K562 (cell line): Measurements from ENCODE around the gene ARHGDIA. TPM values are rescaled to one million over a fixed set of nuclear protein-coding genes. Genes with fewer than 3 reads are reported as not detected.

Source experiments
- CREM ChIP-seq: IDR thresholded peaks from 2 replicates; pipeline ENCODE4 v1.6.1; 2014; ENCODE audit warnings: antibody characterized with exemption, low read depth
- EGR1 ChIP-seq: fragments of 450-650 bp; conservative IDR thresholded peaks from 2 replicates; pipeline ENCODE4 v1.6.1; 2017; ENCODE audit warnings: mild to moderate bottlenecking
- ESRRB ChIP-seq: fragments of 250-450 bp; sonication (Bioruptor Pico); IDR thresholded peaks from 2 replicates; pipeline ENCODE4 v1.5.0; 2020; ENCODE audit warnings: mild to moderate bottlenecking, moderate library complexity, borderline replicate concordance
- FOXK2 ChIP-seq, 2 experiments: fragments of 450-650 bp; IDR thresholded peaks in 1 of 2; conservative IDR thresholded peaks in 1 of 2; 2 replicates each; pipeline ENCODE4 v1.6.1; 2016; ENCODE audit warnings: low read depth in 2 of 2, mild to moderate bottlenecking in 1 of 2
- GABPA ChIP-seq: fragments of 200-800 bp; sonication (Bioruptor generic); conservative IDR thresholded peaks from 2 replicates; pipeline ENCODE4 v1.6.1; 2016; ENCODE audit warnings: low read depth, missing genetic modification characterization, missing compliant biosample characterization
- HDAC8 ChIP-seq: fragments of 450-650 bp; IDR thresholded peaks from 2 replicates; pipeline ENCODE4 v1.6.1; 2016; ENCODE audit warnings: mild to moderate bottlenecking, missing genetic modification characterization, moderate library complexity, missing compliant biosample characterization
- HSF4 ChIP-seq: fragments of 250-450 bp; sonication (Bioruptor Pico); IDR thresholded peaks from 2 replicates; pipeline ENCODE4 v2.1.2; 2022; ENCODE audit warnings: mild to moderate bottlenecking, moderate library complexity, borderline replicate concordance
- KAT8 ChIP-seq: fragments of 450-650 bp; IDR thresholded peaks from 2 replicates; pipeline ENCODE4 v1.6.1; 2016; ENCODE audit warnings: low read depth, mild to moderate bottlenecking
- RBBP5 ChIP-seq: fragments of 200-600 bp; sonication (generic); IDR thresholded peaks from 2 replicates; pipeline ENCODE4 v1.6.1; 2012; ENCODE audit warnings: borderline replicate concordance, mild to moderate bottlenecking, low read length, control low read depth, inconsistent platforms; ENCODE audit not compliant: insufficient read depth, poor library complexity, severe bottlenecking
- SMAD3 ChIP-seq: fragments of 450-650 bp; formaldehyde crosslinking; conservative IDR thresholded peaks from 2 replicates; pipeline ENCODE4 v1.4.0; 2020; ENCODE audit warnings: mild to moderate bottlenecking
- TAL1 ChIP-seq: fragments of 450-650 bp; IDR thresholded peaks from 2 replicates; pipeline ENCODE4 v1.6.1; 2016; ENCODE audit warnings: mild to moderate bottlenecking
- TEAD2 ChIP-seq: fragments of 450-650 bp; IDR thresholded peaks from 2 replicates; pipeline ENCODE4 v1.6.1; 2016; ENCODE audit warnings: missing genetic modification characterization, control low read depth, missing compliant biosample characterization
- ZNF133 ChIP-seq: fragments of 250-450 bp; sonication (Bioruptor Pico); IDR thresholded peaks from 2 replicates; pipeline ENCODE4 v1.4.0; 2020; ENCODE audit warnings: mild to moderate bottlenecking
- ZNF232 ChIP-seq: sonication (generic); formaldehyde crosslinking; IDR thresholded peaks from 2 replicates; pipeline ENCODE4 v1.8.0; 2022; ENCODE audit warnings: mild to moderate bottlenecking, missing genetic modification reagents
- ZNF239 ChIP-seq: fragments of 250-450 bp; sonication (Bioruptor Pico); IDR thresholded peaks from 2 replicates; pipeline ENCODE4 v1.4.0; 2020; ENCODE audit warnings: mild to moderate bottlenecking
- ZNF263 ChIP-seq: sonication (generic); formaldehyde crosslinking; IDR thresholded peaks from 2 replicates; pipeline ENCODE4 v1.8.0; 2022; ENCODE audit warnings: mild to moderate bottlenecking, missing genetic modification reagents, borderline replicate concordance
- ZNF551 ChIP-seq: fragments of 250-450 bp; sonication (Bioruptor Pico); IDR thresholded peaks from 2 replicates; pipeline ENCODE4 v1.5.0; 2021; ENCODE audit warnings: mild to moderate bottlenecking, moderate library complexity
- ZNF699 ChIP-seq: fragments of 250-450 bp; sonication (Bioruptor Pico); IDR thresholded peaks from 2 replicates; pipeline ENCODE4 v1.8.0; 2021; ENCODE audit warnings: mild to moderate bottlenecking, moderate library complexity; ENCODE audit not compliant: insufficient replicate concordance
- polyA plus RNA-seq, 8 experiments: library from polyadenylated mRNA; depleted of rRNA in 4 of 8; stranded (reverse) in 5 of 8; unstranded in 3 of 8; fragments of >200 nt; fragmentation: Nextera tagmentation in 2 of 8; fragmentation: Illumina TruSeq in 1 of 8; extraction: Ambion mirVana in 2 of 8; extraction: Trizol in 1 of 8; gene quantifications; 2 replicates each; pipeline versions ENCODE4 v1.2.1 to v1.2.3, GENCODE V29; 2011 to 2014; ENCODE audit warnings: inconsistent platforms in 1 of 8, missing spikeins in 1 of 8
- total RNA-seq, 7 experiments: library from RNA; depleted of rRNA in 6 of 7; stranded (reverse); fragments of >200 nt in 6 of 7; fragmentation: Illumina TruSeq in 2 of 7; extraction: Trizol in 2 of 7; gene quantifications; 2 replicates each; pipeline versions ENCODE4 v1.2.1 to v1.2.3, GENCODE V29; 2011 to 2021; ENCODE audit warnings: low replicate concordance in 1 of 7
- TF ChIP-seq, protein P1 (sequence below), 2 experiments: fragments of 450-650 bp; IDR thresholded peaks; 2 replicates each; pipeline ENCODE4 v1.6.1; 2018; ENCODE audit warnings: mild to moderate bottlenecking in 2 of 2, low read depth in 1 of 2; ENCODE audit not compliant: partially characterized antibody in 2 of 2
- TF ChIP-seq, protein P2 (sequence below): sonication (generic); formaldehyde crosslinking; IDR thresholded peaks from 2 replicates; pipeline ENCODE4 v1.8.0; 2022; ENCODE audit warnings: missing genetic modification reagents, mild to moderate bottlenecking, borderline replicate concordance
- TF ChIP-seq, protein P3 (sequence below): fragments of 250-450 bp; sonication (Bioruptor Pico); IDR thresholded peaks from 2 replicates; pipeline ENCODE4 v1.5.0; 2021

The ARHGDIA gene
- total and polyA plus RNA-seq, 9 of the 15 experiments (the other 6 are each of a cell fraction or from before 2014, with no cell fraction given) = 9.6 to 340 (median 97.6) TPM

DNA sequence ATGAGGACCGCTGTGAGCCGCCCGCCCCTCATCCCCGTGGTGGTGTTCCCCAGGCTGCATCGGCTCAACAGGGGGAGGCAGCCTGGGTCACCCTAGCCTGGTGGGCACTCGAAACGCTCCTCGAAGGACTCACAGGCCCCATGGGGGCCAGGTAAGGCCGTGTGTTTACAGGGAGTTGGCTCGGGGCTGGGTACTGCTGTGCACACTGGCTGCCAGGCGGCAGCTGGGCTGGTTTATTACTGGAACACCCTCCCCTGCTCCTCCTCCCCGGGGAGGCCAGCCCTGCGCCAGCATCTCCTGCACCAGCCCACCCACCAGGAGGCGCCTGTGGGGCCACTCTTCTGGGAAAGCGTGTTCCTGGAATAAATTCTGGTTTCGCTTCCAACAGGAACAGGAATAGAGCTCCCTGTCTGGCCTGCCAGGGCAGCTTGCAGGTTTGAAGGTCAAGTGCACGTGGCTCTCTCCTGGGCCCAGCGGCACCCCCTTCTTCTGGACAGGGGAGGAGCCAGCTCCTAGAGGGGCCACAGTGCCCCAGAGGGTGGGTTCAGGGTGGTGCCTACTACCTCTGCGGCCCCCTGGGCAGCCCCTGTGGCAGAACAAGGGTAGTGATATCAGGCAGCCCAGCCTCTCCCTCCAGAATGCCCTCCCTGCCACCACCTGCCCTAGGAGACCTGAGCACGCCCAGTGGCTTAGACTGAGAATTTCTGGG is 49.4 kb downstream of the ARHGDIA start (continued):
- TF ChIP-seq ESRRB (CRISPR knock-in tag) = no peak
- TF ChIP-seq, protein P1, sequence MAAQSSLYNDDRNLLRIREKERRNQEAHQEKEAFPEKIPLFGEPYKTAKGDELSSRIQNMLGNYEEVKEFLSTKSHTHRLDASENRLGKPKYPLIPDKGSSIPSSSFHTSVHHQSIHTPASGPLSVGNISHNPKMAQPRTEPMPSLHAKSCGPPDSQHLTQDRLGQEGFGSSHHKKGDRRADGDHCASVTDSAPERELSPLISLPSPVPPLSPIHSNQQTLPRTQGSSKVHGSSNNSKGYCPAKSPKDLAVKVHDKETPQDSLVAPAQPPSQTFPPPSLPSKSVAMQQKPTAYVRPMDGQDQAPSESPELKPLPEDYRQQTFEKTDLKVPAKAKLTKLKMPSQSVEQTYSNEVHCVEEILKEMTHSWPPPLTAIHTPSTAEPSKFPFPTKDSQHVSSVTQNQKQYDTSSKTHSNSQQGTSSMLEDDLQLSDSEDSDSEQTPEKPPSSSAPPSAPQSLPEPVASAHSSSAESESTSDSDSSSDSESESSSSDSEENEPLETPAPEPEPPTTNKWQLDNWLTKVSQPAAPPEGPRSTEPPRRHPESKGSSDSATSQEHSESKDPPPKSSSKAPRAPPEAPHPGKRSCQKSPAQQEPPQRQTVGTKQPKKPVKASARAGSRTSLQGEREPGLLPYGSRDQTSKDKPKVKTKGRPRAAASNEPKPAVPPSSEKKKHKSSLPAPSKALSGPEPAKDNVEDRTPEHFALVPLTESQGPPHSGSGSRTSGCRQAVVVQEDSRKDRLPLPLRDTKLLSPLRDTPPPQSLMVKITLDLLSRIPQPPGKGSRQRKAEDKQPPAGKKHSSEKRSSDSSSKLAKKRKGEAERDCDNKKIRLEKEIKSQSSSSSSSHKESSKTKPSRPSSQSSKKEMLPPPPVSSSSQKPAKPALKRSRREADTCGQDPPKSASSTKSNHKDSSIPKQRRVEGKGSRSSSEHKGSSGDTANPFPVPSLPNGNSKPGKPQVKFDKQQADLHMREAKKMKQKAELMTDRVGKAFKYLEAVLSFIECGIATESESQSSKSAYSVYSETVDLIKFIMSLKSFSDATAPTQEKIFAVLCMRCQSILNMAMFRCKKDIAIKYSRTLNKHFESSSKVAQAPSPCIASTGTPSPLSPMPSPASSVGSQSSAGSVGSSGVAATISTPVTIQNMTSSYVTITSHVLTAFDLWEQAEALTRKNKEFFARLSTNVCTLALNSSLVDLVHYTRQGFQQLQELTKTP (IDR thresholded peaks at IDR 0.05; ENCODE audit: low read depth in 1 of 2, partially characterized antibody in 2 of 2) = peak in 1 of 2 experiments; percentile 63
- no peak for TF ChIP-seq ZNF232
- peak; percentile 13; the same call in 1 of the 2 replicates for TF ChIP-seq CREM
- no peak; the same call in 1 of the 2 replicates for TF ChIP-seq SMAD3
- TF ChIP-seq EGR1 = no peak; the same call in 1 of the 2 replicates
- TF ChIP-seq RBBP5 = peak; percentile 83
- TF ChIP-seq, protein P2, sequence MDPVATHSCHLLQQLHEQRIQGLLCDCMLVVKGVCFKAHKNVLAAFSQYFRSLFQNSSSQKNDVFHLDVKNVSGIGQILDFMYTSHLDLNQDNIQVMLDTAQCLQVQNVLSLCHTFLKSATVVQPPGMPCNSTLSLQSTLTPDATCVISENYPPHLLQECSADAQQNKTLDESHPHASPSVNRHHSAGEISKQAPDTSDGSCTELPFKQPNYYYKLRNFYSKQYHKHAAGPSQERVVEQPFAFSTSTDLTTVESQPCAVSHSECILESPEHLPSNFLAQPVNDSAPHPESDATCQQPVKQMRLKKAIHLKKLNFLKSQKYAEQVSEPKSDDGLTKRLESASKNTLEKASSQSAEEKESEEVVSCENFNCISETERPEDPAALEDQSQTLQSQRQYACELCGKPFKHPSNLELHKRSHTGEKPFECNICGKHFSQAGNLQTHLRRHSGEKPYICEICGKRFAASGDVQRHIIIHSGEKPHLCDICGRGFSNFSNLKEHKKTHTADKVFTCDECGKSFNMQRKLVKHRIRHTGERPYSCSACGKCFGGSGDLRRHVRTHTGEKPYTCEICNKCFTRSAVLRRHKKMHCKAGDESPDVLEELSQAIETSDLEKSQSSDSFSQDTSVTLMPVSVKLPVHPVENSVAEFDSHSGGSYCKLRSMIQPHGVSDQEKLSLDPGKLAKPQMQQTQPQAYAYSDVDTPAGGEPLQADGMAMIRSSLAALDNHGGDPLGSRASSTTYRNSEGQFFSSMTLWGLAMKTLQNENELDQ = no peak
- peak; percentile 23 to 43; a peak in 1 of 4 replicates for TF ChIP-seq FOXK2 (conservative IDR thresholded peaks at IDR 0.05 in 1 of 2, IDR thresholded peaks at IDR 0.05 in 1 of 2; ENCODE audit: low read depth in 2 of 2)
- TF ChIP-seq TAL1 = no peak
- TF ChIP-seq ZNF551 (CRISPR knock-in tag) = no peak
- TF ChIP-seq HSF4 = no peak
- TF ChIP-seq, protein P3, sequence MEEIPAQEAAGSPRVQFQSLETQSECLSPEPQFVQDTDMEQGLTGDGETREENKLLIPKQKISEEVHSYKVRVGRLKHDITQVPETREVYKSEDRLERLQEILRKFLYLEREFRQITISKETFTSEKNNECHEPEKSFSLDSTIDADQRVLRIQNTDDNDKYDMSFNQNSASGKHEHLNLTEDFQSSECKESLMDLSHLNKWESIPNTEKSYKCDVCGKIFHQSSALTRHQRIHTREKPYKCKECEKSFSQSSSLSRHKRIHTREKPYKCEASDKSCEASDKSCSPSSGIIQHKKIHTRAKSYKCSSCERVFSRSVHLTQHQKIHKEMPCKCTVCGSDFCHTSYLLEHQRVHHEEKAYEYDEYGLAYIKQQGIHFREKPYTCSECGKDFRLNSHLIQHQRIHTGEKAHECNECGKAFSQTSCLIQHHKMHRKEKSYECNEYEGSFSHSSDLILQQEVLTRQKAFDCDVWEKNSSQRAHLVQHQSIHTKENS = no peak
- no peak for TF ChIP-seq ZNF699
- TF ChIP-seq ZNF263 (CRISPR knock-in tag) = peak; percentile 93
- TF ChIP-seq TEAD2 (tag) = no peak
- peak; percentile 79 for TF ChIP-seq GABPA (tag)
- TF ChIP-seq ZNF239 (CRISPR knock-in tag) = no peak
- TF ChIP-seq KAT8 = no peak
- TF ChIP-seq ZNF133 (CRISPR knock-in tag) = 0 out of 2 replicates have a peak, but pooled peaks have one; percentile 32
- TF ChIP-seq HDAC8 (tag) = peak; percentile 90
